Left forelimb (tissue), 1 donor: ENCODE data around the gene UBD.

Experiments
- DNase-seq: peaks from one replicate; pipeline ENCODE4 v3.0.0-alpha.2; 2018; ENCODE audit warnings: low spot score

The UBD gene

GRCh38 chr6:29559524-29560287, at the start of gene UBD:
Gene UBD, minus strand, starts transcription at chr6:29559732. Its CDS starts 31 bp downstream, at chr6:29559701.
- no peak for DNase-seq

- no peak for DNase-seq
Observed at GRCh38 chr6:29608131-29608530, 48.6 kb upstream of the UBD start.

- DNase-seq, result no peak
Observed at GRCh38 chr6:29603930-29604329, 44.4 kb upstream of the UBD start.

GRCh38 chr6:29603456-29603855, 43.9 kb upstream of the UBD start:
- DNase-seq, result no peak

- no peak for DNase-seq
Observed at GRCh38 chr6:29602564-29603361, 43.2 kb upstream of the UBD start.

- DNase-seq, result no peak
Observed at GRCh38 chr6:29598172-29598747, 38.7 kb upstream of the UBD start.

GRCh38 chr6:29597184-29597583, 37.7 kb upstream of the UBD start:
- no peak for DNase-seq

- DNase-seq, result no peak
Observed at GRCh38 chr6:29596381-29596900, 36.9 kb upstream of the UBD start.

GRCh38 chr6:29593199-29593855, 33.8 kb upstream of the UBD start:
- no peak for DNase-seq

GRCh38 chr6:29591677-29592076, 32.1 kb upstream of the UBD start:
- DNase-seq, result no peak

GRCh38 chr6:29590218-29590808, 30.8 kb upstream of the UBD start:
- DNase-seq, result no peak

- DNase-seq, result no peak
Observed at GRCh38 chr6:29589423-29590048, 30.0 kb upstream of the UBD start.

GRCh38 chr6:29584821-29585220, 25.3 kb upstream of the UBD start, which contains the start of gene OR2H2:
Gene OR2H2, plus strand, starts transcription at chr6:29585121. Its CDS starts 2,824 bp downstream, at chr6:29587945.
- DNase-seq, result no peak

- DNase-seq, result no peak
Observed at GRCh38 chr6:29577544-29577943, 18.0 kb upstream of the UBD start.

GRCh38 chr6:29576056-29576455, 16.5 kb upstream of the UBD start:
- no peak for DNase-seq

GRCh38 chr6:29567991-29568390, 8.5 kb upstream of the UBD start:
- no peak for DNase-seq

- DNase-seq, result no peak
Observed at GRCh38 chr6:29567541-29567940, 8.0 kb upstream of the UBD start.

- DNase-seq, result no peak
Observed at GRCh38 chr6:29566856-29567255, 7.3 kb upstream of the UBD start.

- DNase-seq, result no peak
Observed at GRCh38 chr6:29564875-29565274, 5.3 kb upstream of the UBD start.

- no peak for DNase-seq
Observed at GRCh38 chr6:29563435-29563965, 4.0 kb upstream of the UBD start.

- no peak for DNase-seq
Observed at GRCh38 chr6:29561606-29562181, 2.2 kb upstream of the UBD start.
